Liver (tissue), 9 donors: Measurements from ENCODE around the gene FGF14. TPM values are rescaled to one million over a fixed set of nuclear protein-coding genes. Genes with fewer than 3 reads are reported as not detected.

Experiments
- DNase-seq: peaks from one replicate; pipeline ENCODE4 v3.0.0-alpha.2; 2017; ENCODE audit warnings: low spot score
- H3K27ac ChIP-seq, 2 donors: one replicate each; pipeline ENCODE4 v1.7.0; 2013; ENCODE audit warnings: inconsistent platforms in 2 of 2, low read length in 2 of 2, control low read depth in 1 of 2, low read depth in 1 of 2, mild to moderate bottlenecking in 1 of 2
- H3K27me3 ChIP-seq, 4 donors: one replicate each; pipeline versions ENCODE4 v1.6.1 to v1.7.0; 2013; ENCODE audit warnings: low read length in 3 of 4, inconsistent platforms in 1 of 4, mild to moderate bottlenecking in 1 of 4, moderate library complexity in 1 of 4; ENCODE audit not compliant: control insufficient read depth in 4 of 4, insufficient read depth in 4 of 4
- H3K36me3 ChIP-seq, 4 donors: one replicate each; pipeline versions ENCODE4 v1.6.1 to v1.7.0; 2013; ENCODE audit warnings: low read length in 3 of 4, mild to moderate bottlenecking in 3 of 4, low read depth in 1 of 4, moderate library complexity in 1 of 4; ENCODE audit not compliant: control insufficient read depth in 4 of 4, insufficient read depth in 3 of 4
- H3K4me1 ChIP-seq, 4 donors: one replicate each; pipeline versions ENCODE4 v1.6.1 to v1.7.0; 2013; ENCODE audit warnings: low read length in 3 of 4, mild to moderate bottlenecking in 3 of 4, moderate library complexity in 1 of 4; ENCODE audit not compliant: control insufficient read depth in 4 of 4, insufficient read depth in 4 of 4
- H3K4me3 ChIP-seq, 3 donors: one replicate each; pipeline versions ENCODE4 v1.6.1 to v1.7.0; 2013; ENCODE audit warnings: low read length in 3 of 3, control low read depth in 1 of 3, low read depth in 1 of 3, mild to moderate bottlenecking in 1 of 3
- H3K9ac ChIP-seq, 2 donors: one replicate each; pipeline ENCODE4 v1.7.0; 2013; ENCODE audit warnings: low read length in 2 of 2, mild to moderate bottlenecking in 2 of 2, moderate library complexity in 2 of 2, control low read depth in 1 of 2, low read depth in 1 of 2
- H3K9me3 ChIP-seq, 4 donors: one replicate each; pipeline versions ENCODE4 v1.6.1 to v1.7.0; 2013; ENCODE audit warnings: low read length in 3 of 4; ENCODE audit not compliant: control insufficient read depth in 4 of 4
- ATF3 ChIP-seq: IDR thresholded peaks from 2 replicates; pipeline ENCODE4 v1.6.1; 2016; ENCODE audit warnings: antibody characterized with exemption
- CTCF ChIP-seq: fragments of 150-350 bp; IDR thresholded peaks from 2 replicates; pipeline ENCODE4 v1.5.1; 2017; ENCODE audit warnings: improper control_type of control experiment, low read depth, low read length; ENCODE audit not compliant: missing input control
- EGR1 ChIP-seq, 2 donors: IDR thresholded peaks; 2 replicates each; pipeline ENCODE4 v1.6.1; 2016 to 2018; ENCODE audit warnings: antibody characterized with exemption in 2 of 2, low read depth in 2 of 2
- FOXA1 ChIP-seq: IDR thresholded peaks from 2 replicates; pipeline ENCODE4 v1.6.1; 2016; ENCODE audit warnings: antibody characterized with exemption
- FOXA2 ChIP-seq: IDR thresholded peaks from 2 replicates; pipeline ENCODE4 v1.6.1; 2016; ENCODE audit warnings: antibody characterized with exemption
- GABPA ChIP-seq, 2 donors: IDR thresholded peaks in 1 of 2; conservative IDR thresholded peaks in 1 of 2; 2 replicates each; pipeline ENCODE4 v1.6.1; 2016; ENCODE audit warnings: antibody characterized with exemption in 2 of 2, mild to moderate bottlenecking in 1 of 2, moderate library complexity in 1 of 2
- HNF4A ChIP-seq, 2 donors: conservative IDR thresholded peaks; 2 replicates each; pipeline ENCODE4 v1.6.1; 2016; ENCODE audit warnings: antibody characterized with exemption in 2 of 2, mild to moderate bottlenecking in 2 of 2
- HNF4G ChIP-seq: IDR thresholded peaks from 2 replicates; pipeline ENCODE4 v1.6.1; 2016; ENCODE audit warnings: antibody characterized with exemption
- JUND ChIP-seq, 2 donors: IDR thresholded peaks; 2 replicates each; pipeline ENCODE4 v1.6.1; 2016; ENCODE audit warnings: antibody characterized with exemption in 2 of 2
- MAX ChIP-seq: IDR thresholded peaks from 2 replicates; pipeline ENCODE4 v1.6.1; 2016; ENCODE audit warnings: antibody characterized with exemption
- NR2F2 ChIP-seq: IDR thresholded peaks from 2 replicates; pipeline ENCODE4 v1.6.1; 2016; ENCODE audit warnings: antibody characterized with exemption
- RAD21 ChIP-seq, 2 donors: IDR thresholded peaks; 2 replicates each; pipeline ENCODE4 v1.6.1; 2016; ENCODE audit warnings: antibody characterized with exemption in 2 of 2, mild to moderate bottlenecking in 2 of 2
- REST ChIP-seq: IDR thresholded peaks from 2 replicates; pipeline ENCODE4 v1.6.1; 2016; ENCODE audit warnings: antibody characterized with exemption, mild to moderate bottlenecking
- RXRA ChIP-seq, 2 donors: IDR thresholded peaks; 2 replicates each; pipeline ENCODE4 v1.6.1; 2017 to 2018; ENCODE audit warnings: antibody characterized with exemption in 2 of 2, mild to moderate bottlenecking in 1 of 2
- SP1 ChIP-seq: IDR thresholded peaks from 2 replicates; pipeline ENCODE4 v1.6.1; 2018; ENCODE audit warnings: antibody characterized with exemption, mild to moderate bottlenecking
- TAF1 ChIP-seq: conservative IDR thresholded peaks from 2 replicates; pipeline ENCODE4 v1.6.1; 2016; ENCODE audit warnings: antibody characterized with exemption, mild to moderate bottlenecking
- YY1 ChIP-seq: IDR thresholded peaks from 2 replicates; pipeline ENCODE4 v1.6.1; 2016; ENCODE audit warnings: antibody characterized with exemption, mild to moderate bottlenecking
- WGBS: extraction: QIAGEN DNeasy Blood & Tissue Kit; methylation state at CpG from one replicate; pipeline ENCODE4 v1.1.7; 2013; 5-methylcytosine and 5-hydroxymethylcytosine counted together
- polyA plus RNA-seq, 2 donors: library from polyadenylated mRNA; stranded (reverse) in 1 of 2; unstranded in 1 of 2; fragments of 200-250 nt in 1 of 2; fragments of >200 nt in 1 of 2; fragmentation: Nextera tagmentation in 1 of 2; extraction: Ambion mirVana in 1 of 2; gene quantifications; one replicate each; pipeline versions ENCODE4 v1.2.1 to v1.2.3, GENCODE V29; 2013 to 2015
- total RNA-seq, 2 donors: library from RNA; depleted of rRNA; stranded (reverse); fragments of >200 nt; gene quantifications; one replicate each; pipeline ENCODE4 v1.2.3, GENCODE V29; 2014
- TF ChIP-seq, protein P1 (sequence below): IDR thresholded peaks from 2 replicates; pipeline ENCODE4 v1.6.1; 2016; ENCODE audit warnings: antibody characterized with exemption
- donor health status: healthy.
- donor health status: healthy.
- donor health status: healthy.
- donor health status: healthy.
- donor health status: healthy.

Gene FGF14
- total and polyA plus RNA-seq, 4 donors, result 0.05 to 3.3 (median 1.0) TPM

DNA sequence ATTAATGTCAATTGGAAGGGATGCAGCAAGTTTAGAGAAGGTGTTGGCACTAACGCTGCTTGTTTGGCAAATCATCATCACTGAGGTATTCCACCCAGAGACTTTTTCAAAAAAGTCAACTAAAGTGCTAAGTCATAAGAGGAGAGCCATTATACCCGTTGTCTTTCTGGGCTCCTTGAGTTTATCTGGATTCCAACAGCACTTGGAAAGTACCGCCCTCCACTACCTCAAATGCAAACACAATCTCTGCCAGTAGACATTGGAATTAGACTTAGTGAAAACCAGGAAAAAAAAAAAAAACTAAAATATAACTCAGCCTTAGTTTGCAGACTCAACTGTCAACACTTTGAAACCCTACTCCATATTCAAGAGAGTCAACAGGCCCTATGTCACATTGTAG lies 683.4 kb downstream of the FGF14 start:
- Histone ChIP-seq H3K27ac (no peak overlapping the region), H3K4me3 (no peak overlapping the region), H3K27me3 (no peaks in the 10 kb centered on the region), H3K36me3 (peaks cover 0 to 2% (median 0%) of the 10 kb centered on the region in 4 donors), H3K4me1 (no peaks in the 10 kb centered on the region), H3K9ac (no peak overlapping the region), H3K9me3 (no peaks in the 10 kb centered on the region)
- no peak for TF ChIP-seq TAF1
- no peak for TF ChIP-seq HNF4A (conservative IDR thresholded peaks at IDR 0.05)
- TF ChIP-seq ATF3, result no peak
- TF ChIP-seq JUND (IDR thresholded peaks at IDR 0.05), result no peak
- no peak for TF ChIP-seq HNF4G
- no peak for TF ChIP-seq NR2F2
- no peak for TF ChIP-seq RXRA (IDR thresholded peaks at IDR 0.05)
- TF ChIP-seq EGR1 (IDR thresholded peaks at IDR 0.05; ENCODE audit: low read depth in 2 of 2), result no peak
- TF ChIP-seq YY1, result no peak
- no peak for TF ChIP-seq FOXA1
- TF ChIP-seq CTCF, result no peak
- TF ChIP-seq, protein P1, sequence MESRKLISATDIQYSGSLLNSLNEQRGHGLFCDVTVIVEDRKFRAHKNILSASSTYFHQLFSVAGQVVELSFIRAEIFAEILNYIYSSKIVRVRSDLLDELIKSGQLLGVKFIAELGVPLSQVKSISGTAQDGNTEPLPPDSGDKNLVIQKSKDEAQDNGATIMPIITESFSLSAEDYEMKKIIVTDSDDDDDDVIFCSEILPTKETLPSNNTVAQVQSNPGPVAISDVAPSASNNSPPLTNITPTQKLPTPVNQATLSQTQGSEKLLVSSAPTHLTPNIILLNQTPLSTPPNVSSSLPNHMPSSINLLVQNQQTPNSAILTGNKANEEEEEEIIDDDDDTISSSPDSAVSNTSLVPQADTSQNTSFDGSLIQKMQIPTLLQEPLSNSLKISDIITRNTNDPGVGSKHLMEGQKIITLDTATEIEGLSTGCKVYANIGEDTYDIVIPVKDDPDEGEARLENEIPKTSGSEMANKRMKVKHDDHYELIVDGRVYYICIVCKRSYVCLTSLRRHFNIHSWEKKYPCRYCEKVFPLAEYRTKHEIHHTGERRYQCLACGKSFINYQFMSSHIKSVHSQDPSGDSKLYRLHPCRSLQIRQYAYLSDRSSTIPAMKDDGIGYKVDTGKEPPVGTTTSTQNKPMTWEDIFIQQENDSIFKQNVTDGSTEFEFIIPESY, result no peak
- TF ChIP-seq MAX, result no peak
- no peak for TF ChIP-seq RAD21 (IDR thresholded peaks at IDR 0.05)
- TF ChIP-seq FOXA2, result no peak
- 88% methylated on average over 3 of the region's 3 CpGs for WGBS
- DNase-seq, result no peak

- Histone ChIP-seq H3K9me3 (no peaks in the 10 kb centered on the region), H3K27ac (no peak overlapping the region), H3K36me3 (no peaks in the 10 kb centered on the region), H3K27me3 (no peaks in the 10 kb centered on the region), H3K4me3 (no peak overlapping the region), H3K4me1 (no peaks in the 10 kb centered on the region), H3K9ac (no peak overlapping the region)
- WGBS, result 92% methylated on average over 10 of the region's 10 CpGs
- DNase-seq, result no peak
- TF ChIP-seq MAX, result no peak
- TF ChIP-seq NR2F2, result no peak
- TF ChIP-seq HNF4G, result no peak
- no peak for TF ChIP-seq RXRA (IDR thresholded peaks at IDR 0.05)
- no peak for TF ChIP-seq EGR1 (IDR thresholded peaks at IDR 0.05; ENCODE audit: low read depth in 2 of 2)
- TF ChIP-seq TAF1, result no peak
- TF ChIP-seq FOXA1, result no peak
- no peak for TF ChIP-seq JUND (IDR thresholded peaks at IDR 0.05)
- TF ChIP-seq HNF4A (conservative IDR thresholded peaks at IDR 0.05), result no peak
- TF ChIP-seq GABPA (IDR thresholded peaks at IDR 0.05 in 1 of 2, conservative IDR thresholded peaks at IDR 0.05 in 1 of 2), result no peak
- no peak for TF ChIP-seq REST
- TF ChIP-seq ATF3, result no peak
- no peak for TF ChIP-seq RAD21 (IDR thresholded peaks at IDR 0.05)
- no peak for TF ChIP-seq YY1
- no peak for TF ChIP-seq CTCF
- TF ChIP-seq, protein P1, result no peak
- no peak for TF ChIP-seq FOXA2
- TF ChIP-seq SP1, result no peak
Measured at GRCh38 chr13:101717353-101717752, 684.5 kb downstream of the FGF14 start.
